Neuron (in vitro differentiated cells): ENCODE data around the gene FAM50B.

Experiments
- H2AFZ ChIP-seq: one replicate; pipeline ENCODE4 v1.6.1; 2013; ENCODE audit warnings: low read depth, mild to moderate bottlenecking, inconsistent platforms, low read length, moderate library complexity
- H3K27me3 ChIP-seq: one replicate; pipeline ENCODE4 v1.6.1; 2013; ENCODE audit warnings: low read length; ENCODE audit not compliant: insufficient read depth
- H3K36me3 ChIP-seq: one replicate; pipeline ENCODE4 v1.6.1; 2013; ENCODE audit warnings: low read length; ENCODE audit not compliant: insufficient read depth
- H3K4me1 ChIP-seq: one replicate; pipeline ENCODE4 v1.6.1; 2013; ENCODE audit warnings: low read length; ENCODE audit not compliant: insufficient read depth
- H3K4me3 ChIP-seq: 2 replicates; pipeline ENCODE4 v1.5.1; 2013; ENCODE audit warnings: mild to moderate bottlenecking, low read length, moderate library complexity
- H3K9me3 ChIP-seq: one replicate; pipeline ENCODE4 v1.6.1; 2013; ENCODE audit warnings: low read length

Gene FAM50B

GRCh38 chr6:3848925-3849605 lies at the start of gene FAM50B:
TSS of gene FAM50B (plus strand) at chr6:3849373. CDS start at chr6:3849812, 439 bp downstream.
- peaks cover 5% of the 10 kb centered on the region for H3K9me3 ChIP-seq
- no peaks in the 10 kb centered on the region for H3K27me3 ChIP-seq
- H3K4me3 ChIP-seq: no peak within 1 kb of the TSS
- H2AFZ ChIP-seq: no peak within 1 kb of the TSS
- H3K36me3 ChIP-seq: no peaks in the 10 kb centered on the region
- H3K4me1 ChIP-seq: no peaks in the 10 kb centered on the region

GRCh38 chr6:3799719-3800118 lies 49.5 kb upstream of the FAM50B start:
- Histone ChIP-seq H3K36me3 (no peaks in the 10 kb centered on the region), H3K9me3 (no peaks in the 10 kb centered on the region), H3K27me3 (no peaks in the 10 kb centered on the region), H2AFZ (no peak overlapping the region), H3K4me1 (peaks cover 57% of the 10 kb centered on the region), H3K4me3 (no peak overlapping the region)

GRCh38 chr6:3800850-3801591 lies 48.2 kb upstream of the FAM50B start:
- H3K4me1 ChIP-seq: peaks cover 50% of the 10 kb centered on the region
- H2AFZ ChIP-seq: no peak overlapping the region
- H3K27me3 ChIP-seq: no peaks in the 10 kb centered on the region
- H3K36me3 ChIP-seq: no peaks in the 10 kb centered on the region
- H3K4me3 ChIP-seq: no peak overlapping the region
- no peaks in the 10 kb centered on the region for H3K9me3 ChIP-seq

- Histone ChIP-seq H2AFZ (no peak overlapping the region), H3K9me3 (no peaks in the 10 kb centered on the region), H3K4me3 (no peak overlapping the region), H3K4me1 (peaks cover 42% of the 10 kb centered on the region), H3K27me3 (no peaks in the 10 kb centered on the region), H3K36me3 (no peaks in the 10 kb centered on the region)
These were observed 47.2 kb upstream of the FAM50B start for GRCh38 chr6:3801960-3802359.

GRCh38 chr6:3803627-3804468 lies 45.3 kb upstream of the FAM50B start:
- peaks cover 30% of the 10 kb centered on the region for H3K4me1 ChIP-seq
- H2AFZ ChIP-seq: no peak overlapping the region
- no peaks in the 10 kb centered on the region for H3K36me3 ChIP-seq
- no peaks in the 10 kb centered on the region for H3K9me3 ChIP-seq
- no peaks in the 10 kb centered on the region for H3K27me3 ChIP-seq
- no peak overlapping the region for H3K4me3 ChIP-seq

- H3K4me3 ChIP-seq: no peak overlapping the region
- H3K36me3 ChIP-seq: no peaks in the 10 kb centered on the region
- H3K9me3 ChIP-seq: no peaks in the 10 kb centered on the region
- peaks cover 31% of the 10 kb centered on the region for H3K4me1 ChIP-seq
- H2AFZ ChIP-seq: no peak overlapping the region
- H3K27me3 ChIP-seq: no peaks in the 10 kb centered on the region
These were observed 44.2 kb upstream of the FAM50B start for GRCh38 chr6:3804964-3805363.

GRCh38 chr6:3805448-3806123 lies 43.6 kb upstream of the FAM50B start:
- H3K4me1 ChIP-seq: peaks cover 28% of the 10 kb centered on the region
- H3K27me3 ChIP-seq: no peaks in the 10 kb centered on the region
- H2AFZ ChIP-seq: no peak overlapping the region
- H3K4me3 ChIP-seq: no peak overlapping the region
- no peaks in the 10 kb centered on the region for H3K9me3 ChIP-seq
- no peaks in the 10 kb centered on the region for H3K36me3 ChIP-seq

- H3K9me3 ChIP-seq: no peaks in the 10 kb centered on the region
- no peak overlapping the region for H2AFZ ChIP-seq
- no peaks in the 10 kb centered on the region for H3K36me3 ChIP-seq
- no peaks in the 10 kb centered on the region for H3K27me3 ChIP-seq
- no peak overlapping the region for H3K4me3 ChIP-seq
- H3K4me1 ChIP-seq: peaks cover 22% of the 10 kb centered on the region
These were observed 42.8 kb upstream of the FAM50B start for GRCh38 chr6:3806169-3806922.

- Histone ChIP-seq H3K27me3 (no peaks in the 10 kb centered on the region), H3K9me3 (no peaks in the 10 kb centered on the region), H3K4me3 (no peak overlapping the region), H3K36me3 (no peaks in the 10 kb centered on the region), H2AFZ (no peak overlapping the region), H3K4me1 (peaks cover 12% of the 10 kb centered on the region)
These were observed 41.0 kb upstream of the FAM50B start for GRCh38 chr6:3808199-3808598.

- Histone ChIP-seq H2AFZ (no peak overlapping the region), H3K4me1 (peaks cover 8% of the 10 kb centered on the region), H3K36me3 (no peaks in the 10 kb centered on the region), H3K9me3 (no peaks in the 10 kb centered on the region), H3K27me3 (no peaks in the 10 kb centered on the region), H3K4me3 (no peak overlapping the region)
These were observed 40.2 kb upstream of the FAM50B start for GRCh38 chr6:3808759-3809514.

GRCh38 chr6:3809515-3809891 lies 39.7 kb upstream of the FAM50B start:
- no peak overlapping the region for H2AFZ ChIP-seq
- no peaks in the 10 kb centered on the region for H3K36me3 ChIP-seq
- no peak overlapping the region for H3K4me3 ChIP-seq
- no peaks in the 10 kb centered on the region for H3K27me3 ChIP-seq
- no peaks in the 10 kb centered on the region for H3K9me3 ChIP-seq
- H3K4me1 ChIP-seq: peaks cover 5% of the 10 kb centered on the region

- no peaks in the 10 kb centered on the region for H3K27me3 ChIP-seq
- no peak overlapping the region for H3K4me3 ChIP-seq
- H3K4me1 ChIP-seq: peaks cover 5% of the 10 kb centered on the region
- no peaks in the 10 kb centered on the region for H3K36me3 ChIP-seq
- no peak overlapping the region for H2AFZ ChIP-seq
- H3K9me3 ChIP-seq: no peaks in the 10 kb centered on the region
These were observed 39.2 kb upstream of the FAM50B start for GRCh38 chr6:3809982-3810381.
